Measurements from ENCODE around the gene DKK1.

- TF ChIP-seq CTCF (conservative IDR thresholded peaks at IDR 0.05 in 1 of 2, IDR thresholded peaks at IDR 0.05 in 1 of 2; ENCODE audit: extremely low read depth in 1 of 2, insufficient read depth in 1 of 2, low read depth in 1 of 2, low read length in 2 of 2) = no peak
- no peak for TF ChIP-seq EZH2 (IDR thresholded peaks at IDR 0.05; ENCODE audit: borderline replicate concordance, low read length)
Observed at GRCh38 chr10:52300599-52301277, 13.3 kb upstream of the DKK1 start.

All from mammary epithelial cell (primary cell).